ENCODE data around the gene PET100. TPM values are rescaled to one million over a fixed set of nuclear protein-coding genes. Genes with fewer than 3 reads are reported as not detected.
"Not testable (repeated sequence)": the region's sequence is repeated elsewhere in the genome, so short reads cannot be mapped to it uniquely, and the experiment has no call there.

The PET100 gene
- polyA plus RNA-seq, 1 donor, result 52.4 TPM

- DNase-seq, result no peak
Measured at GRCh38 chr19:7635670-7636069, 6.1 kb downstream of the PET100 start.

GRCh38 chr19:7636317-7636690, 6.7 kb downstream of the PET100 start:
- no peak for DNase-seq

GRCh38 chr19:7636691-7637373, 7.2 kb downstream of the PET100 start, which contains the start of gene STXBP2:
TSS of gene STXBP2 (plus strand) at chr19:7637110. CDS start at chr19:7637150, 40 bp downstream.
- DNase-seq, result no peak

- DNase-seq, result no peak
Measured at GRCh38 chr19:7637374-7638256, 8.0 kb downstream of the PET100 start.

GRCh38 chr19:7638802-7639465, 9.3 kb downstream of the PET100 start:
- no peak for DNase-seq

GRCh38 chr19:7639863-7640348, 10.3 kb downstream of the PET100 start:
- no peak for DNase-seq

- DNase-seq, result no peak
Measured at GRCh38 chr19:7640803-7641202, 11.2 kb downstream of the PET100 start.

- DNase-seq, result no peak
Measured at GRCh38 chr19:7641290-7642276, 12.0 kb downstream of the PET100 start.

- no peak for DNase-seq
Measured at GRCh38 chr19:7642295-7643030, 12.9 kb downstream of the PET100 start.

- no peak for DNase-seq
Measured at GRCh38 chr19:7643031-7643415, 13.4 kb downstream of the PET100 start.

GRCh38 chr19:7643629-7644549, 14.3 kb downstream of the PET100 start:
- not testable (repeated sequence) for DNase-seq

GRCh38 chr19:7644550-7644877, 14.9 kb downstream of the PET100 start:
- no peak for DNase-seq

GRCh38 chr19:7645163-7645562, 15.6 kb downstream of the PET100 start:
- no peak for DNase-seq

GRCh38 chr19:7645656-7646425, 16.2 kb downstream of the PET100 start:
- no peak for DNase-seq

GRCh38 chr19:7646426-7646700, 16.8 kb downstream of the PET100 start:
- DNase-seq, result no peak

- DNase-seq, result no peak
Measured at GRCh38 chr19:7647156-7647555, 17.6 kb downstream of the PET100 start.

- no peak for DNase-seq
Measured at GRCh38 chr19:7648265-7649014, 18.8 kb downstream of the PET100 start.

GRCh38 chr19:7650148-7650547, 20.6 kb downstream of the PET100 start:
- DNase-seq, result no peak
